ENCODE measurements around the gene EPB41L5. TPM values are rescaled to one million over a fixed set of nuclear protein-coding genes. Genes with fewer than 3 reads are reported as not detected.

The EPB41L5 gene
- total RNA-seq, 1 experiment from 2014 or later, result 34.9 TPM

DNA sequence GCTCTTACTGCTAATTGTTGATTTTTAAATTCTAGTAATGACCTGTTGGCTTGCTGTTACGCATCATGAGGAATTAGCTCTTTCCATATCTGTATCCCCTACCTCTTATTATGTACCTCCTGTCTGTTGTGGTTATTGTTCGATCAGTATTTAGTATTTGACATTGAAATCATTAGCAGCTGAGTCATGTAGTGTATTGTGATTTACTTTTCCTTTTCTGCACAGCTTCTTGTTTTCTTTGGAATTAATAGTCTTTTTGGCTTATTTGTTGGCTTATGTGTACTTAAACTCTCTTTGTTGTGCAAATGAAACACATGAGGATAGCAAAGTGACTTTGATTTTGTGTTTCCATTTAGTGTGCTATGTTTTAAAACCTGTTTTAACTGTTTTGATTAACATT is 4.3 kb downstream of the EPB41L5 start (continued):
- TF ChIP-seq, protein P1, sequence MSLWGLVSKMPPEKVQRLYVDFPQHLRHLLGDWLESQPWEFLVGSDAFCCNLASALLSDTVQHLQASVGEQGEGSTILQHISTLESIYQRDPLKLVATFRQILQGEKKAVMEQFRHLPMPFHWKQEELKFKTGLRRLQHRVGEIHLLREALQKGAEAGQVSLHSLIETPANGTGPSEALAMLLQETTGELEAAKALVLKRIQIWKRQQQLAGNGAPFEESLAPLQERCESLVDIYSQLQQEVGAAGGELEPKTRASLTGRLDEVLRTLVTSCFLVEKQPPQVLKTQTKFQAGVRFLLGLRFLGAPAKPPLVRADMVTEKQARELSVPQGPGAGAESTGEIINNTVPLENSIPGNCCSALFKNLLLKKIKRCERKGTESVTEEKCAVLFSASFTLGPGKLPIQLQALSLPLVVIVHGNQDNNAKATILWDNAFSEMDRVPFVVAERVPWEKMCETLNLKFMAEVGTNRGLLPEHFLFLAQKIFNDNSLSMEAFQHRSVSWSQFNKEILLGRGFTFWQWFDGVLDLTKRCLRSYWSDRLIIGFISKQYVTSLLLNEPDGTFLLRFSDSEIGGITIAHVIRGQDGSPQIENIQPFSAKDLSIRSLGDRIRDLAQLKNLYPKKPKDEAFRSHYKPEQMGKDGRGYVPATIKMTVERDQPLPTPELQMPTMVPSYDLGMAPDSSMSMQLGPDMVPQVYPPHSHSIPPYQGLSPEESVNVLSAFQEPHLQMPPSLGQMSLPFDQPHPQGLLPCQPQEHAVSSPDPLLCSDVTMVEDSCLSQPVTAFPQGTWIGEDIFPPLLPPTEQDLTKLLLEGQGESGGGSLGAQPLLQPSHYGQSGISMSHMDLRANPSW (CRISPR knock-in tag; conservative IDR thresholded peaks at IDR 0.05; ENCODE audit: low read depth), result no peak
- TF ChIP-seq JAZF1 (CRISPR knock-in tag; IDR thresholded peaks at IDR 0.05) (no peak), ATF1 (CRISPR knock-in tag; IDR thresholded peaks at IDR 0.05) (no peak), OVOL2 (CRISPR knock-in tag; IDR thresholded peaks at IDR 0.05; ENCODE audit: borderline replicate concordance) (no peak), FOXP1 (CRISPR knock-in tag; IDR thresholded peaks at IDR 0.05; ENCODE audit: borderline replicate concordance) (no peak)
- TF ChIP-seq, protein P2, sequence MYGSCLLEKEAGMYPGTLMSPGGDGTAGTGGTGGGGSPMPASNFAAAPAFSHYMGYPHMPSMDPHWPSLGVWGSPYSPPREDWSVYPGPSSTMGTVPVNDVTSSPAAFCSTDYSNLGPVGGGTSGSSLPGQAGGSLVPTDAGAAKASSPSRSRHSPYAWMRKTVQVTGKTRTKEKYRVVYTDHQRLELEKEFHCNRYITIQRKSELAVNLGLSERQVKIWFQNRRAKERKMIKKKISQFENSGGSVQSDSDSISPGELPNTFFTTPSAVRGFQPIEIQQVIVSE (CRISPR knock-in tag; IDR thresholded peaks at IDR 0.05; ENCODE audit: borderline replicate concordance), result no peak
- TF ChIP-seq, protein P3, sequence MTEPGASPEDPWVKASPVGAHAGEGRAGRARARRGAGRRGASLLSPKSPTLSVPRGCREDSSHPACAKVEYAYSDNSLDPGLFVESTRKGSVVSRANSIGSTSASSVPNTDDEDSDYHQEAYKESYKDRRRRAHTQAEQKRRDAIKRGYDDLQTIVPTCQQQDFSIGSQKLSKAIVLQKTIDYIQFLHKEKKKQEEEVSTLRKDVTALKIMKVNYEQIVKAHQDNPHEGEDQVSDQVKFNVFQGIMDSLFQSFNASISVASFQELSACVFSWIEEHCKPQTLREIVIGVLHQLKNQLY (CRISPR knock-in tag; IDR thresholded peaks at IDR 0.05), result no peak

- peak; percentile 22; the same call in 1 of the 2 replicates for ATAC-seq
Measured at GRCh38 chr2:120018549-120018948, 5.7 kb downstream of the EPB41L5 start.

More at GRCh38 chr2:120018549-120018948, 5.7 kb downstream of the EPB41L5 start:
- no peak for TF ChIP-seq MXD4 (CRISPR knock-in tag; IDR thresholded peaks at IDR 0.05; ENCODE audit: borderline replicate concordance)
- TF ChIP-seq, protein P4, sequence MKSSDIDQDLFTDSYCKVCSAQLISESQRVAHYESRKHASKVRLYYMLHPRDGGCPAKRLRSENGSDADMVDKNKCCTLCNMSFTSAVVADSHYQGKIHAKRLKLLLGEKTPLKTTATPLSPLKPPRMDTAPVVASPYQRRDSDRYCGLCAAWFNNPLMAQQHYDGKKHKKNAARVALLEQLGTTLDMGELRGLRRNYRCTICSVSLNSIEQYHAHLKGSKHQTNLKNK (CRISPR knock-in tag; IDR thresholded peaks at IDR 0.05), result no peak
- no peak for TF ChIP-seq ZNF138 (CRISPR knock-in tag; conservative IDR thresholded peaks at IDR 0.05)
- TF ChIP-seq NR1H2 (CRISPR knock-in tag; IDR thresholded peaks at IDR 0.05), result no peak
- no peak for TF ChIP-seq ZNF425 (CRISPR knock-in tag; conservative IDR thresholded peaks at IDR 0.05)
- TF ChIP-seq ZNF671 (CRISPR knock-in tag; IDR thresholded peaks at IDR 0.05), result no peak
- TF ChIP-seq HMGXB4 (CRISPR knock-in tag; IDR thresholded peaks at IDR 0.05), result no peak
- no peak for TF ChIP-seq ZNF396 (CRISPR knock-in tag; IDR thresholded peaks at IDR 0.05; ENCODE audit: borderline replicate concordance)
- TF ChIP-seq, protein P5, sequence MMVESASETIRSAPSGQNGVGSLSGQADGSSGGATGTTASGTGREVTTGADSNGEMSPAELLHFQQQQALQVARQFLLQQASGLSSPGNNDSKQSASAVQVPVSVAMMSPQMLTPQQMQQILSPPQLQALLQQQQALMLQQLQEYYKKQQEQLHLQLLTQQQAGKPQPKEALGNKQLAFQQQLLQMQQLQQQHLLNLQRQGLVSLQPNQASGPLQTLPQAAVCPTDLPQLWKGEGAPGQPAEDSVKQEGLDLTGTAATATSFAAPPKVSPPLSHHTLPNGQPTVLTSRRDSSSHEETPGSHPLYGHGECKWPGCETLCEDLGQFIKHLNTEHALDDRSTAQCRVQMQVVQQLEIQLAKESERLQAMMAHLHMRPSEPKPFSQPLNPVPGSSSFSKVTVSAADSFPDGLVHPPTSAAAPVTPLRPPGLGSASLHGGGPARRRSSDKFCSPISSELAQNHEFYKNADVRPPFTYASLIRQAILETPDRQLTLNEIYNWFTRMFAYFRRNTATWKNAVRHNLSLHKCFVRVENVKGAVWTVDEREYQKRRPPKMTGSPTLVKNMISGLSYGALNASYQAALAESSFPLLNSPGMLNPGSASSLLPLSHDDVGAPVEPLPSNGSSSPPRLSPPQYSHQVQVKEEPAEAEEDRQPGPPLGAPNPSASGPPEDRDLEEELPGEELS (CRISPR knock-in tag; IDR thresholded peaks at IDR 0.05), result no peak
- TF ChIP-seq ZNF416 (CRISPR knock-in tag; IDR thresholded peaks at IDR 0.05), result no peak
- TF ChIP-seq ZNF281 (CRISPR knock-in tag; IDR thresholded peaks at IDR 0.05), result no peak
- TF ChIP-seq SOX15 (CRISPR knock-in tag; IDR thresholded peaks at IDR 0.05), result no peak
- CTCF ChIA-PET, result interaction anchor here (1.2 kb wide), 1 partner anchor 156 kb away, joined by 3 read pairs; no protein-coding TSS in a partner anchor
- peaks cover 31% of the 10 kb centered on the region for H3K4me1 Mint-ChIP-seq
- peaks cover 12% of the 10 kb centered on the region for H3K9me3 Mint-ChIP-seq
- no peak overlapping the region for H3K27ac Mint-ChIP-seq
- peaks cover 30% of the 10 kb centered on the region for H3K36me3 Mint-ChIP-seq
- H3K27me3 Mint-ChIP-seq (ENCODE audit: low read depth), result peaks cover 2% of the 10 kb centered on the region; the same call in 1 of the 2 replicates
- no peak overlapping the region for H3K4me3 Mint-ChIP-seq
- POLR2A ChIA-PET, result no interaction called here
- DNase-seq (ENCODE audit: low spot score), result no peak
